ENCODE results near the gene DNAAF3.
A peak's percentile ranks its signal among the peaks of the same experiment; 100 is the strongest.
"Not testable (repeated sequence)": the region's sequence is repeated elsewhere in the genome, so short reads cannot be mapped to it uniquely, and the experiment has no call there.

The DNAAF3 gene

GRCh38 chr19:55157064-55157908, 9.1 kb downstream of the DNAAF3 start, which contains the start of gene TNNI3:
TSS of gene TNNI3 (minus strand) at chr19:55157732. CDS start at chr19:55157589, 143 bp downstream.
- peaks cover 33 to 36% of the 10 kb centered on the region in 2 experiments for H3K27me3 ChIP-seq (ENCODE audit: control insufficient read depth in 1 of 2, insufficient read depth in 1 of 2, low read length in 2 of 2)
- no peak within 1 kb of the TSS for H4K8ac ChIP-seq (ENCODE audit: low read length)
- H3K9me3 ChIP-seq (ENCODE audit: control insufficient read depth, low read length): no peaks in the 10 kb centered on the region
- no peak within 1 kb of the TSS for H2BK120ac ChIP-seq (ENCODE audit: low read depth, low read length)
- no peak within 1 kb of the TSS for H3K23ac ChIP-seq (ENCODE audit: low read length in 2 of 2)
- no peak within 1 kb of the TSS for H2BK15ac ChIP-seq (ENCODE audit: low read depth, poor library complexity, severe bottlenecking)
- no peak within 1 kb of the TSS for H3K4ac ChIP-seq (ENCODE audit: low read depth in 1 of 2, low read length in 2 of 2)
- H3K4me2 ChIP-seq (ENCODE audit: low read length, poor library complexity, severe bottlenecking): no peak within 1 kb of the TSS
- no peak within 1 kb of the TSS for H4K91ac ChIP-seq (ENCODE audit: low read length)
- no peak within 1 kb of the TSS for H3K27ac ChIP-seq (ENCODE audit: low read length, poor library complexity, severe bottlenecking)
- H3K4me3 ChIP-seq (ENCODE audit: insufficient read depth in 1 of 2, low read depth in 1 of 2, low read length in 2 of 2): no peak within 1 kb of the TSS
- no peak within 1 kb of the TSS for H2BK5ac ChIP-seq (ENCODE audit: low read depth, low read length, poor library complexity, severe bottlenecking)
- H3K4me1 ChIP-seq (ENCODE audit: control insufficient read depth, insufficient read depth, low read depth, low read length): peaks cover 33% of the 10 kb centered on the region
- DNase-seq: no peak
- no peak within 1 kb of the TSS for H3K14ac ChIP-seq (ENCODE audit: low read length in 2 of 2)
- H3K9ac ChIP-seq (ENCODE audit: low read length): no peak within 1 kb of the TSS
- WGBS: 71% methylated on average over 29 of the region's 39 CpGs
- no peak within 1 kb of the TSS for H2AK5ac ChIP-seq (ENCODE audit: low read length, severe bottlenecking)
- no peak within 1 kb of the TSS for H2BK12ac ChIP-seq (ENCODE audit: low read length in 2 of 2)
- H3K18ac ChIP-seq (ENCODE audit: low read depth in 1 of 2, low read length in 2 of 2): no peak within 1 kb of the TSS
- no peak within 1 kb of the TSS for H2AFZ ChIP-seq (ENCODE audit: low read depth, low read length)
- H3K79me1 ChIP-seq (replicated peaks; ENCODE audit: low read length, poor library complexity, severe bottlenecking): no peaks in the 10 kb centered on the region
- H3K36me3 ChIP-seq (ENCODE audit: control insufficient read depth in 1 of 2, insufficient read depth in 2 of 2, low read depth in 1 of 2, low read length in 2 of 2): no peaks in the 10 kb centered on the region

GRCh38 chr19:55156202-55157063, 10.0 kb downstream of the DNAAF3 start:
- no peak overlapping the region for H3K4ac ChIP-seq (ENCODE audit: low read depth in 1 of 2, low read length in 2 of 2)
- H4K91ac ChIP-seq (ENCODE audit: low read length): no peak overlapping the region
- no peak overlapping the region for H3K4me3 ChIP-seq (ENCODE audit: insufficient read depth in 1 of 2, low read depth in 1 of 2, low read length in 2 of 2)
- no peak overlapping the region for H4K8ac ChIP-seq (ENCODE audit: low read length)
- no peak overlapping the region for H2BK5ac ChIP-seq (ENCODE audit: low read depth, low read length, poor library complexity, severe bottlenecking)
- H3K36me3 ChIP-seq (ENCODE audit: control insufficient read depth in 1 of 2, insufficient read depth in 2 of 2, low read depth in 1 of 2, low read length in 2 of 2): no peaks in the 10 kb centered on the region
- peak; percentile 39 for DNase-seq
- no peak overlapping the region for H3K9ac ChIP-seq (ENCODE audit: low read length)
- no peak overlapping the region for H2BK15ac ChIP-seq (ENCODE audit: low read depth, poor library complexity, severe bottlenecking)
- no peaks in the 10 kb centered on the region for H3K79me1 ChIP-seq (replicated peaks; ENCODE audit: low read length, poor library complexity, severe bottlenecking)
- H3K23ac ChIP-seq (ENCODE audit: low read length in 2 of 2): no peak overlapping the region
- no peak overlapping the region for H2AK5ac ChIP-seq (ENCODE audit: low read length, severe bottlenecking)
- H3K14ac ChIP-seq (ENCODE audit: low read length in 2 of 2): no peak overlapping the region
- H2BK120ac ChIP-seq (ENCODE audit: low read depth, low read length): no peak overlapping the region
- peaks cover 30% of the 10 kb centered on the region for H3K4me1 ChIP-seq (ENCODE audit: control insufficient read depth, insufficient read depth, low read depth, low read length)
- no peak overlapping the region for H3K27ac ChIP-seq (ENCODE audit: low read length, poor library complexity, severe bottlenecking)
- no peak overlapping the region for H2BK12ac ChIP-seq (ENCODE audit: low read length in 2 of 2)
- H3K27me3 ChIP-seq (ENCODE audit: control insufficient read depth in 1 of 2, insufficient read depth in 1 of 2, low read length in 2 of 2): peaks cover 28 to 29% of the 10 kb centered on the region in 2 experiments
- no peak overlapping the region for H3K4me2 ChIP-seq (ENCODE audit: low read length, poor library complexity, severe bottlenecking)
- H3K9me3 ChIP-seq (ENCODE audit: control insufficient read depth, low read length): peaks cover 6% of the 10 kb centered on the region
- peak overlapping the region; percentile 18 for H2AFZ ChIP-seq (ENCODE audit: low read depth, low read length)
- 7% methylated on average over 38 of the region's 52 CpGs for WGBS
- no peak overlapping the region for H3K18ac ChIP-seq (ENCODE audit: low read depth in 1 of 2, low read length in 2 of 2)

- H3K4me3 ChIP-seq (ENCODE audit: insufficient read depth in 1 of 2, low read depth in 1 of 2, low read length in 2 of 2); H2BK12ac ChIP-seq (ENCODE audit: low read length in 2 of 2): not testable (repeated sequence)
Measured at GRCh38 chr19:55155784-55156183, 10.6 kb downstream of the DNAAF3 start.

More at GRCh38 chr19:55155784-55156183, 10.6 kb downstream of the DNAAF3 start:
- H4K8ac ChIP-seq (ENCODE audit: low read length); H3K4me2 ChIP-seq (ENCODE audit: low read length, poor library complexity, severe bottlenecking); H3K23ac ChIP-seq (ENCODE audit: low read length in 2 of 2); H3K27ac ChIP-seq (ENCODE audit: low read length, poor library complexity, severe bottlenecking); H2AK5ac ChIP-seq (ENCODE audit: low read length, severe bottlenecking); H3K9ac ChIP-seq (ENCODE audit: low read length); DNase-seq; H3K4ac ChIP-seq (ENCODE audit: low read depth in 1 of 2, low read length in 2 of 2); H3K14ac ChIP-seq (ENCODE audit: low read length in 2 of 2); H2BK5ac ChIP-seq (ENCODE audit: low read depth, low read length, poor library complexity, severe bottlenecking); H3K36me3 ChIP-seq (ENCODE audit: control insufficient read depth in 1 of 2, insufficient read depth in 2 of 2, low read depth in 1 of 2, low read length in 2 of 2); H2BK120ac ChIP-seq (ENCODE audit: low read depth, low read length); H2BK15ac ChIP-seq (ENCODE audit: low read depth, poor library complexity, severe bottlenecking); H3K18ac ChIP-seq (ENCODE audit: low read depth in 1 of 2, low read length in 2 of 2); H3K9me3 ChIP-seq (ENCODE audit: control insufficient read depth, low read length); H4K91ac ChIP-seq (ENCODE audit: low read length); H3K79me1 ChIP-seq (replicated peaks; ENCODE audit: low read length, poor library complexity, severe bottlenecking): not testable (repeated sequence)
- Histone ChIP-seq H3K27me3 (ENCODE audit: control insufficient read depth in 1 of 2, insufficient read depth in 1 of 2, low read length in 2 of 2) (peaks cover 25 to 29% of the 10 kb centered on the region in 2 experiments), H2AFZ (ENCODE audit: low read depth, low read length) (peak overlapping the region; percentile 18), H3K4me1 (ENCODE audit: control insufficient read depth, insufficient read depth, low read depth, low read length) (peaks cover 27% of the 10 kb centered on the region)
- WGBS: 19% methylated on average over 5 of the region's 5 CpGs

Measured in mesenchymal stem cell (in vitro differentiated cells and primary cell).